ENCODE measurements around the gene EVL. TPM values are rescaled to one million over a fixed set of nuclear protein-coding genes. Genes with fewer than 3 reads are reported as not detected.

Gene EVL
- total and polyA plus RNA-seq, 2 of the 8 experiments (the other 6 are each of a cell fraction or from before 2014, with no cell fraction given), result 30.7 to 64.6 TPM

DNA sequence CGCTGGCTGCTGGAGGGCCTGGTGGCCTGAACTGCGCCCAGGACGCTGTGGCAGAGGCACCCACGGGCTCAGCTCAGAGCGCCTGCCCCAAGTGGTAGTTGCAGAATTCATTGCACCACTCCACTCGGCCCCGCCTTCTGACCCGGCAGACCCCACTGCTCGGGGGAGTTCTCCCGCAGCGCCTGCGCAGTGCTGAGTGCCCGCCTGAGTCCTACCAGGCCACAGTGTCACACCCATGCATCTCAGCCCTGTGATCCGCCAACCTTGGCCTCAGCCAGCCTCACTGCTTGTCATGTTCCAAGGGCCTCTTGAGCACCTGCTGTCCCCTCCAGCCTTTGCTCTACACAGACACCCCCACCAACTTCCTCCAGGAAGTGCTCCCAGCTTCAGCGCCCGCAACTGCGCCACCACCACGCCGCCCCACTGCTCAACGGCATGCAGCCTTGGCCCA lies 82.0 kb downstream of the EVL start (continued):
- TF ChIP-seq ASH2L (IDR thresholded peaks at IDR 0.05; ENCODE audit: low read length) (no peak), FOSL1 (IDR thresholded peaks at IDR 0.05; ENCODE audit: insufficient read depth, low read depth, low read length) (no peak)

All from H1 (cell line).